Stimulated activated CD8-positive, alpha-beta memory T cell treated with anti-CD3 and anti-CD28 coated beads, Interleukin-4, amount 100 ng/mL, for 4 hours (primary cell): Measurements from ENCODE around the gene RNF13.
"Not testable (repeated sequence)": the region's sequence is repeated elsewhere in the genome, so short reads cannot be mapped to it uniquely, and the experiment has no call there.

Source experiments
- DNase-seq, 2 donors: peaks; one replicate each; pipeline ENCODE4 v3.0.0-alpha.2; 2020; ENCODE audit warnings: low read depth in 2 of 2, low spot score in 1 of 2

Gene RNF13

GRCh38 chr3:149838491-149838890 lies 25.5 kb downstream of the RNF13 start:
- not testable (repeated sequence) for DNase-seq

- not testable (repeated sequence) for DNase-seq
These were observed 26.5 kb downstream of the RNF13 start for GRCh38 chr3:149839469-149839868.

DNA sequence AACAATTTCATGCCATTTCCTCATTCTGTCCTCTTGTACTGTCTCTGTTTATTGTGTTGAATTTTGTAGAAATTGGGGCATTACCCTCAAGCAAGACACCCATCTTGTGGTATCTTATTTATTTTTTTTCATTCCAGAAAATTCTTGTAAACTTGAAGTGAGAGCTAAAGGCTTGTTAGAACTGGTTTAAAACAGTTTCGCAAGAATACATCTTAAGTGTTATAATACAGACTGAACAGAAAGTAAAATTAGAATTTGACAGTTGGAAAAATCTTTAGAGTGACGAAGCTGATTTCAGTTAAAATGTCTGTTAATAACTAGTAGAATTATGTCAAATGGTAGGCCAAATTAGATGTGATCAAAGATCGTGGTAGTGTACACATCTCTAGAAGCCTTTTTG lies 26.9 kb downstream of the RNF13 start:
- no peak for DNase-seq

GRCh38 chr3:149843502-149843901 lies 30.5 kb downstream of the RNF13 start:
- DNase-seq, result no peak

- DNase-seq, result no peak
These were observed 31.1 kb downstream of the RNF13 start for GRCh38 chr3:149844091-149844490.

- no peak for DNase-seq
These were observed 32.7 kb downstream of the RNF13 start for GRCh38 chr3:149845570-149846244.

DNA sequence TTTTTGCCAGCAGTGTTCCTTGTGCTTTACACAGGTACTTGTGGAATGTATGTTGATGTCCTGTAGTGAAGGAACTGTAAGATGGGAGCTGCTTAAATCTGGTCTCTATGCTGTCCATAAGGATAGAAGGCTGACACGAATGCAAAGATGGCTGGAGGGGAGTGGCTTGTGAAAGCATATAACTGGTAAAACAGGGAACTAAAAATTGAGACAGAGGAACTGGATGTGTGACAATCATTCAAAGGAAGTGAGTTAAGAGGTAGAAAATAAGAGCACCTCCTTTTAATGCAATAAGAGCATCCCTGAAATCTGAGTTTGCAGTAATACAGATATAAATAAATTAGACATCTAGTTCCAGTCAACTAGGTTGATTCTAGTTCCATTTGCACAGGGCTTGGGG lies 35.2 kb downstream of the RNF13 start:
- DNase-seq, result no peak

GRCh38 chr3:149848688-149849087 lies 35.7 kb downstream of the RNF13 start:
- DNase-seq, result no peak

DNA sequence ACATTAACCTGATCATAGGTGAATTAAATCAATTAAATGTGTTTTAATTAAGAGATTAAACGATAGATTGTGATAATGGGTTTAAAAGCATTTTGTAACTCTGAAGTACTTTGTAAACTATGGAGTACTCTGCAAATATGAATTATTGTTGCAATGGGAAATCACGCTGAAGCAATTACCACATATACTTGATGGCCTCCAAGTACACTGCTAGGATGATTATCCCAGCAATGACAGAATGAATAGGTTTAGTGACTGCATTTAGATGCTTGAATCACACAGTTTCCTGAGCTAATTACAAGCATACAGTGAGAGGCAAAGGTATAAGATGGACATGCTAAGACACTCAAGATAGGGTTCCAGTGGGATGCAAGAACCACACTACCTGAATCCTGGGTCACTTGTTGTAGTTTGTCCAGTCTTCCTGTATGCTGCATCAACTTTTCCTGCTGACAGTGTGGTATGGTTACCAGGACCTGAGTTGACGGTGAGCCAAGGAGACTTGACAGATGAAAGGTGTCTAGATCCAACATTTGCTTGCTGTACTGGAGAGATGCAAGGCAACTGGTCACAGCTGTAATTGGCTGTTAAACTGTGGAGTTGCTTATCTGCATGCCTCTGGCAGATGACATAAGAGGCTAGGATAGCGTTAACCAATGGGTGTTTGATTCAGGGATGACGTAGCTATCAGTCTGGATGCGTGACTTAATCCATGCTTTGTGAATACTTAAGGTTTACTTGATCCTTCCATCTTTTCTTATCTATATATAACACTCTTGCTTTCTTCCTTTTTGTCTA lies 38.0 kb downstream of the RNF13 start:
- DNase-seq, result no peak

DNA sequence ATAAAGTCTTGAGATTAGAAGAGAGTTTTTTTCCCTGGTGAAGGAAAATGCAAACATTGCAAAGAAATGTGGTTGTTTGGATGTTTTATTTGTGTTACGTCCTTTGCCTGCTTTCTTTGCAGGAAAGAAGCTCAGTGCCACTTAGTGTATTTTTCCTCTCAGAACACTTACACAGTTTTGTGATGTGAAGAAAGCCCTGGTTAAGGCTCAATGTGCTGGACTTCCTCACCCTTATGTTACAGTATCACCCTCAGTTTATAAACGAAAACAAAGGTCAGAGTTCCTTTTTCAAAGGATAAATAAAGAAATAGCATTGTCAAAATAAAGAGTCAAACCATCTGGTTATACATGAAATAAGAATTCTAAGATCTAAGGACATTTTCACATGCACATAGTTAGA lies 45.9 kb downstream of the RNF13 start:
- DNase-seq, result no peak

- DNase-seq, result no peak
These were observed 47.9 kb downstream of the RNF13 start for GRCh38 chr3:149860881-149861280.

GRCh38 chr3:149867563-149867962 lies 54.5 kb downstream of the RNF13 start:
- DNase-seq, result no peak

DNA sequence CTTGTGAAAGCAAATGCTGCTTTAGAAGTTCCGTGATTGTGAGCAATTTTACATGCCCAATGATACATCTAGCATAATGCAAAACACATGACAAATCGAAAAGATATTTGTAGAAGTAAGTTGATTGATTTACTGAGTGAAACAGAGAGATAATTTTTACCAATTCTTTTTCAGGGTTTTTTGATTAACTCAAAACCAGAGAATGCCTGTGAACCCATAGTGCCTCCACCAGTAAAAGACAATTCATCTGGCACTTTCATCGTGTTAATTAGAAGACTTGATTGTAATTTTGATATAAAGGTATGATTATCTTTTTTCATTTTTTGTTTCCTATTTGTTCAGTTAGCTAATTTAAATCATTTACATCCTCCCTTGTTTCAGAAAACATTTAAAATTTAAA lies 58.8 kb downstream of the RNF13 start:
- DNase-seq, result no peak

GRCh38 chr3:149872589-149872988 lies 59.6 kb downstream of the RNF13 start:
- DNase-seq, result no peak

- no peak for DNase-seq
These were observed 64.7 kb downstream of the RNF13 start for GRCh38 chr3:149877668-149878067.

DNA sequence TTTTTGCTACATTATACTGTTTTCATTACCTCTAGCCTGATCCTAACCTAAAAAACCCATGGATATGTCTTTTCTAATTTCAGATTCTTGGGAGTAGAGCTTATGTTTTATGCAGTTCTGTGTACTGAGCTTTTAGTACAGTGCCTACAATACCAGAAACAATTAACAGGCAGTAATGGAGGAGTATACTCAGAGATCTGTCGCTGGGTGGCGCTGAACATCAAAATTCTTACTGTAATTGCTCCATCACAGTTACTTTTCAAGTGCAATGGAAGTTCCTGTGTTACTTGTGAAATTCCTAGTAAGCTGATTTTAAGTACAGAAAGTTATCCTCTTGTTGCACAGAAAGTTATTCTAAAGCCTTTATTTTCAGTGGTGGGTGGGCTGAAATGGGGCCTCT lies 66.9 kb downstream of the RNF13 start:
- DNase-seq, result no peak

DNA sequence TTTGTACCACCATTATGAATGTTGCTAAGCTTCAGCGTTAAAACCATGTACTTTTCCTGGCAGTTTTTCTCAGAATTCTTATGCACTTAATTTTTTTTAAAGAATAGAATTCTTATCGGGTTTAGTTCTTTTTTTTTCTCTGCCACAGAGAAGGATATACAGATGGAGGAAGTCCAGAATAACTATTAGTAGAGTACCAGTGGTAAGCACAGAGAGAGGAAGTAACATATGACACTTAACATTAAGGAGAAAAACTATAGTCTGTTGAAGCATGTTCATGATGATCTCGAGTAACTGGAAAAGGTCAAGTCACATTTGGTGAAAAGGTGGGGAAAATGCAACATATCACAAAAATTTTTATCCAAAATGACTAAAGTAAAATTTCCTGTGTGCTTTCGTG lies 68.9 kb downstream of the RNF13 start:
- no peak for DNase-seq

- DNase-seq, result no peak
These were observed 70.1 kb downstream of the RNF13 start for GRCh38 chr3:149883134-149883533.

- DNase-seq, result not testable (repeated sequence)
These were observed 70.8 kb downstream of the RNF13 start for GRCh38 chr3:149883860-149884259.

DNA sequence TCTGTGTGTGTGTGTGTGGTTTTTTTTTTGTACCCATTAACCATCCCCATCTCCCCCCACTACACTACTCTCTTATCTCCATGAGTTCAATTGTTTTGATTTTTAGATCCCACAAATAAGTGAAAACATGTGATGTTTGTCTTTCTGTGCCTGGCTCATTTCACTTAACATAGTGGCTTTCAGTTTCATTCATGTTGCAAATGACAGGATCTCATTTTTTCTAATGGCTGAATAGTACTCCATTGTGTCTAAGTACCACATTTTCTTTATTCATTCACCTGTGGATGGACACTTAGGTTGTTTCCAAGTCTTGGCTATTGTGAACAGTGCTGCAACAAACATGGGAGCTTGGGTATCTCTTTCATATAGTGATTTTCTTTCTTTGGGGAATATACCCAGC lies 71.8 kb downstream of the RNF13 start:
- DNase-seq, result not testable (repeated sequence)

- DNase-seq, result no peak
These were observed 73.9 kb downstream of the RNF13 start for GRCh38 chr3:149886957-149887356.

GRCh38 chr3:149891621-149892020 lies 78.6 kb downstream of the RNF13 start:
- DNase-seq, result no peak

- DNase-seq, result no peak
These were observed 79.4 kb downstream of the RNF13 start for GRCh38 chr3:149892371-149892770.
